GM18951 (cell line): Measurements from ENCODE around the gene MTCL1.

Experiments used
- POLR2A ChIP-seq: IDR thresholded peaks from 4 replicates; pipeline ENCODE4 v1.6.1; 2011; ENCODE audit warnings: mild to moderate bottlenecking; ENCODE audit not compliant: insufficient read length, insufficient read depth; ENCODE audit errors: extremely low read depth
- in situ Hi-C: fragments of 300-500 bp; cut with MboI; formaldehyde crosslinking; loops from one replicate; pipeline ENCODE4 v1.12.0; 2022; ENCODE audit warnings: low sequenced_read_pairs, mixed read lengths, inconsistent platforms; ENCODE audit not compliant: unreplicated experiment

MTCL1 gene

DNA sequence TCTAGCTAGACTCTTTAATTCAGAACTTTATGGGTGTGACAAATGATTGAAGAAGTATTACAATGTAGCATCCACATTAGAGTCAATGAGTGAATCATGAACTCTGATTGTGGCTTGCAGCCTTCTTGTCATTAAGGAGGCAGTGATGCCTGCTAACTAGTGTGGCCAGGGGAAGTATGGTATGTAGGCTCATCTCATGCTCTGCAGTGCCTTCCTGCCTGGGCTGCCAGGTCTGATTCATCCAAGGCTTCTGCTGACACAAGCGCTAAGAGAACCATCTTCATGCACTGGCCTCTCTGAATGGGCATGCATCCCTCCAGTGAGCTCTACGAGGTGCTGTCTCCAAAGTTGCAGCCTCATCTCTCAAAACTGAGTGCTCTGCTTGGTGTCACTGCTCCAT is 144.3 kb downstream of the MTCL1 start:
- no peak for TF ChIP-seq POLR2A
- in situ Hi-C loops: no loop called here

DNA sequence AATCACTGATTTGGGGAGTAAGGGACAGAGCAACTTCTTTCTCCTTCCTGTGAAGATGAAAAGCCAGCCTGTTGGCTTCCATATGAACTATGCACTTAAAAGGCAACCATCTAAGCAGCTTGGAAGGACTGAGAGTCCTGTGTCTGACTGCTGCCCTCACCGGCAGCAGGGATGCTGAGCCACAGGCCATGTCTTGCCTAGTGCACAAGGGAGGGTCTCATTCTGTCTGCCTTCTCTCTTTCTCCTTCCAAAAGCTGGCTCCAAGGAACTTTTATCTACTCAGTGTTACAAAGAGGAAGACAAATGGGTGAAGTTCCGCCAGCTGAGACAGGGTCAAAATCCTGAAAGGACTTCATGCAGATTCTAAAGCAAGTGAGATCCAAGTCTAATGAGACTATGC is 146.3 kb downstream of the MTCL1 start:
- TF ChIP-seq POLR2A: no peak

GRCh38 chr18:8854550-8854949 is 149.2 kb downstream of the MTCL1 start:
- in situ Hi-C loops: no loop called here
- TF ChIP-seq POLR2A: no peak

More for the DNA sequence above, 146.3 kb downstream of the MTCL1 start:
- in situ Hi-C loops: no loop called here

GRCh38 chr18:8854962-8855361 is 149.6 kb downstream of the MTCL1 start:
- TF ChIP-seq POLR2A: no peak
- in situ Hi-C loops: no loop called here

GRCh38 chr18:8856212-8856611 is 150.9 kb downstream of the MTCL1 start:
- in situ Hi-C loops: no loop called here
- no peak for TF ChIP-seq POLR2A

DNA sequence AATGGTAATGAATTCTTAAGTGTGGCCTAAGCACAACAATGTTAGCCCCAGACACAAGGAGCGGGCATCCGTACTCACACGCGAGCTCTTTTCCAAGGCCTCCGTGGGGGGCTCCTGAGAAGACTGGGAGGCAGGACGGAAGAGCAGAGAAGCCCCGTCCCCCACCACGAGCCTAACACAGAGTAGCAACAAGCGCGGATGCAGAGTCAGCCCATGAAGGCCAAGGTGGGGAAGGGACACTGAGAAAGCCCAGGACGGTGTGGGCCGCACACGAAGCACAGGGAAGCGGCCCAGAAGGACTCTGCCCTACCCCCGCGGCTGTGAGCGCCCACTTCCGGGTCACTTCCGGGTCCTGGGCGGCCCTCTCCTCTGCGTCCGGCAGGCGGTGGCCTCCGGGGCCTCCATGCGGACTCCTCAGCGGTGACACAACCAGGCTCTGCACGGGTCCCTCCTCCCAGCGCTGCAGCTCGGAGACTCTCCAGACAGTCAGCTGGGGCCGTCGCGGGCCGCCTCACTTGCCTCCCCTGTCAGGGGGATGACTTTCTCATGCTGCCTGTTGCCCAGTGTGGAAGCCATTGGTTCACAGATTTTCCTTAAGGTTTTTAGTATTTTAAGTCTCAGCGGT is 151.5 kb downstream of the MTCL1 start:
- in situ Hi-C loops: no loop called here
- TF ChIP-seq POLR2A: no peak

DNA sequence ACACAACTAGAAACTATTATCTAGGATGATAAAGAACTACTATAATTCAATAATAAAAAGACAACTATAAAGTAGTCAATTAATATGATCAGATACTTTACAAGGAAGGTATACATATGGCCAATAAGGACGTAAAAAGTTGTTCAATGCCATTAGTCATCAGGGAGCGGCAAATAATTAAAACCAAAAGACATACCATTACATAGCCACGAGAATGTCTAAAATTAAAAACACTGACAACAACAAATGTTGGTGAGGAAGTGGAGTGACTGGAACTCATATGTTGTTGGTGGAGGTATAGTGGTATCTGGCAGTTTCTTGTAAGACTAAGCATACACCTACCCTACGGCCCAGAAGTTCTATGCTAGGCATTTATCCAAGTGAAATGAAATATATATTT is 152.4 kb downstream of the MTCL1 start:
- in situ Hi-C loops: no loop called here
- no peak for TF ChIP-seq POLR2A

DNA sequence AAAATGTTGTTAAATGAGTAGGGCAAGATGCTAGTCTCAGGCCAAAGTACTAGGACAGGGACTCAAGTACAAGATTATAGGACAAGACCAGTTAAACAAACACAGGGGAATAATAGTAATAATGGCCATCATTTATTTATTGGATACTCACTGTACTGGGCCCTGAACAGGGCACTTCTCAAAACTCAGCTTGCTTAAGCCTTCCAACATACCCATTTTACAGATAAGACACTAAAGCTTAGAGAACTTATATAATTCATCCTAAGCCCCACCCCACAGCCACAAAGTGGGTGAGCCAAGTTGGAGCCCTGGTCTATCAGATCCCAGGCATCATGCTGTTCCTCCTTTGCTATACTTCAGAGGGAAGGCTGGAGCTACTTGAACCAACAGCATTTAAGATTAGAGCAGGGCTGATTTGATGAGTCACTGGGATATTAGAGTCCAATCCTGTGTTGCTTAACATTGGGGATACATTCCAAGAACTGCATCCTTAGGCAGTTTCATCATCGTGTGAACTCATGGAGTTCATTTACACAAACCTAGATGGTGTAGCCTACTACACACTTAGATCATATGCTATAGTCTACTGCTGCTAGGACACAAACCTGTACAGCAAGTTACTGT is 153.6 kb downstream of the MTCL1 start:
- TF ChIP-seq POLR2A: no peak
- in situ Hi-C loops: no loop called here

- TF ChIP-seq POLR2A: no peak
- in situ Hi-C loops: no loop called here
Observed at GRCh38 chr18:8860845-8861642, 155.7 kb downstream of the MTCL1 start.

DNA sequence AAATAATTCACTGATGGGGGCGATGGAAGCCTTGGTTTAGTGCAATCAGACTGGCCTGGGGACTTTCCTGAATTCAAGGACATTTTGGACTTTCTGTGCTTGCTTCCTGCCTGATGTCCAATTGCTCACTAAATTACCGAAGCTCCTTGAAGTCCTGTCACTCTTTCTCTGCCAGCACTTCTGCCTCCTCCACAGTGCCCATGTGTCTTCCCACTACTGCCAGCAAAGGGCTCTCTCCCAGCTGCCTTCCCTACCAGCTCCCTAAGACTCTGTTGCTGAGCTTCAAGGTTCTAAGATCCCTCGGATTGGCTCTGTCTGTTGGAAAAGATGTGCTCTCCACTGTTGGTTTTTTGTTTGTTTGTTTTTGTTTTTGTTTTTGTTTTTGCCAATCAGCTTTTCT is 158.1 kb downstream of the MTCL1 start:
- no peak for TF ChIP-seq POLR2A
- in situ Hi-C loops: no loop called here

DNA sequence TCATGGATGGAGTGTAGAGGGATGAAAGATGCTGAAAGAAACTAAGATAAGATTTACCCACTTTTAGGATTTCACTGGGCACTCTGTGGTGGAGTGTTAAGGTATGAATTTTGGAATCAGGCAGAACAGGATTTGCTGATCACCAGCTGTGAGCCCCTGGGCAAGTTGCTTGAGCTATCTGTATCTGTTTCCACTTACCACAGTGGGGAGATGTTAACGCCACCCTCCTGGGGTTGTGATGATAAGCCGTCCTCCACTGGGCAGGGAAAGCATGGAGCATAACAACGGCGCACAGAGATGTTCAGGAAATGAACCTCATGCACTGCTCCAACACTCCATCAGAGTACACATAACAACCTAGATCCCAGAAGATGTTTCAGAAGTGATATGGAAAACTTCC is 160.6 kb downstream of the MTCL1 start:
- in situ Hi-C loops: no loop called here
- TF ChIP-seq POLR2A: no peak

DNA sequence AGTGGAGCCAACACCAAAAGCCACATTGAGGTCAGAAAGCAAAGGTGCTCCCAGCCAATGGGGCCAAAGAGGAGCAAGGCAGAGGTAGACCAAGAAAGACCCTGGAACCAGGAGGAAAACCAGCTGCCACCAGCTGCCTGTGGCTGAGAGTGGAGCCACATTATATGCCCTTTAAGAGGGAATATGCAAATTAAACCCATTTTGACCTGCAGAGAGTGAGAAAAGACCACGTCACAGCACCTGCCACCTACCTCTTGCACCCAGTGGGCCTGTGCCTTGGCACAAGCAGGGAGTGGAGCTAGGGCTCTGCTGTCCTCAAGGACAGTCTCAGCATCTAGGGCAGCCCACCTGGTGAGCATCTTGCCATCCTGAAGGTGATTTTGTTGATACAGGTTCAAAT is 161.3 kb downstream of the MTCL1 start:
- in situ Hi-C loops: no loop called here
- TF ChIP-seq POLR2A: no peak

DNA sequence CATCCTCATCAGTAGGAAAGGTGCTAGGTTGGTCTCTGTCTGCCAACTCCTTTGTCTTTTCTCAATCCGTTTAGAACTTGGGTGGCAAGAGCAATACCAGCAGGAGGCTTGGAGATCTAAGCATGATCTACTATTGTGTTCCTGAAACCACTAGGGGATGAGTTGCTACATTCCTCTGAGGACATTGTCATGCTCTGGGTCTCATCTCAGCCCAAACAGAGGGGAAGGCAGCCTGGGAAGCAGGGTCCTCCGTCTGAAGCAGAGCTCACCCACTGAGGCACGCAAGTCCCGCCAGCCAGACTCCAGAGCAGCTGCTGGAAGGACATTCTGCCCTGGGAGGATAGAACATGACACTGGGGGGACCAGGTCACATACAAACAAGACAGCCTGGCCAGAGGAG is 162.9 kb downstream of the MTCL1 start:
- no peak for TF ChIP-seq POLR2A
- in situ Hi-C loops: no loop called here
